H1 (cell line): ENCODE data around the gene TMEM185A. TPM values are rescaled to one million over a fixed set of nuclear protein-coding genes. Genes with fewer than 3 reads are reported as not detected.

Experiments used
- CTCF ChIA-PET: fragments of 300-600 bp; sonication (Branson Sonifier 250); formaldehyde crosslinking; loops from one replicate; lab custom pipeline; 2021; ENCODE audit not compliant: partially characterized antibody; lab: Charles Lee
- POLR2A ChIA-PET: fragments of 300-600 bp; sonication (Branson Sonifier 250); formaldehyde crosslinking; loops from one replicate; lab custom pipeline; 2021; ENCODE audit warnings: inconsistent platforms; ENCODE audit not compliant: partially characterized antibody; lab: Charles Lee
- DNase-seq, 2 experiments: peaks; one replicate each; pipeline versions ENCODE4 v3.0.0 to v3.0.0-alpha.2; 2010 to 2022; ENCODE audit warnings: low spot score in 2 of 2, low read depth in 1 of 2, mixed read lengths in 1 of 2
- FAIRE-seq: peaks from 2 replicates; lab custom pipeline; 2011; peaks lifted over from hg19 to GRCh38; lab: Jason Lieb, UNC
- H2AFZ ChIP-seq: 2 replicates; pipeline ENCODE4 v1.8.1; 2012; ENCODE audit warnings: low read length, inconsistent platforms
- H2AK5ac ChIP-seq: 2 replicates; pipeline ENCODE4 v1.6.1; 2013; ENCODE audit warnings: low read depth, low read length
- H2BK120ac ChIP-seq: replicated peaks from 2 replicates; pipeline ENCODE3; 2013; ENCODE audit warnings: low read depth, low read length, inconsistent platforms
- H2BK12ac ChIP-seq: 2 replicates; pipeline ENCODE4 v1.6.1; 2013; ENCODE audit warnings: low read depth, low read length
- H2BK15ac ChIP-seq: 2 replicates; pipeline ENCODE4 v1.6.1; 2013; ENCODE audit warnings: low read length
- H2BK20ac ChIP-seq: 2 replicates; pipeline ENCODE4 v1.6.1; 2013; ENCODE audit warnings: low read length
- H2BK5ac ChIP-seq: 2 replicates; pipeline ENCODE4 v1.6.1; 2013; ENCODE audit warnings: low read depth, low read length
- H3K14ac ChIP-seq: 2 replicates; pipeline ENCODE4 v1.6.1; 2013; ENCODE audit warnings: inconsistent platforms; ENCODE audit not compliant: insufficient read length
- H3K18ac ChIP-seq: 2 replicates; pipeline ENCODE4 v1.6.1; 2013; ENCODE audit warnings: low read length; ENCODE audit errors: extremely low read depth
- H3K23ac ChIP-seq: 2 replicates; pipeline ENCODE4 v1.6.1; 2013; ENCODE audit warnings: inconsistent platforms; ENCODE audit not compliant: insufficient read length
- H3K23me2 ChIP-seq: 2 replicates; pipeline ENCODE4 v1.6.1; 2013; ENCODE audit warnings: low read depth, low read length
- H3K27ac ChIP-seq: 2 replicates; pipeline ENCODE4 v1.6.1; 2011; ENCODE audit warnings: low read depth, low read length, inconsistent platforms
- H3K27me3 ChIP-seq, 4 experiments: replicated peaks in 1 of 4; 1 replicate in 1 of 4; 2 replicates in 3 of 4; pipeline versions ENCODE4 v1.6.1 to v1.8.1; 2011 to 2013; ENCODE audit warnings: low read length in 3 of 4, mild to moderate bottlenecking in 3 of 4, inconsistent platforms in 2 of 4, mixed read lengths in 2 of 4, moderate library complexity in 1 of 4; ENCODE audit not compliant: control insufficient read depth in 3 of 4, insufficient read depth in 3 of 4; ENCODE audit errors: extremely low read depth in 1 of 4
- H3K36me3 ChIP-seq, 4 experiments: 2 replicates each; pipeline versions ENCODE4 v1.6.1 to v1.8.1; 2011 to 2013; ENCODE audit warnings: mild to moderate bottlenecking in 4 of 4, low read length in 3 of 4, moderate library complexity in 2 of 4, control low read depth in 1 of 4, inconsistent platforms in 1 of 4; ENCODE audit not compliant: insufficient read depth in 4 of 4, control insufficient read depth in 2 of 4
- H3K4ac ChIP-seq: replicated peaks from 2 replicates; pipeline ENCODE3; 2013; ENCODE audit warnings: low read length, low read depth, mixed read lengths, inconsistent platforms; ENCODE audit not compliant: insufficient read length
- H3K4me1 ChIP-seq, 4 experiments: replicated peaks in 1 of 4; 1 replicate in 1 of 4; 2 replicates in 3 of 4; pipeline versions ENCODE4 v1.6.1 to v1.8.1; 2011 to 2013; ENCODE audit warnings: low read length in 3 of 4, inconsistent platforms in 2 of 4, mixed read lengths in 1 of 4; ENCODE audit not compliant: insufficient read depth in 4 of 4, control insufficient read depth in 3 of 4
- H3K4me2 ChIP-seq, 2 experiments: 2 replicates each; pipeline versions ENCODE4 v1.6.1 to v1.8.1; 2011 to 2013; ENCODE audit warnings: low read depth in 2 of 2, low read length in 2 of 2, control low read depth in 1 of 2, inconsistent platforms in 1 of 2, mild to moderate bottlenecking in 1 of 2; ENCODE audit not compliant: insufficient read depth in 1 of 2
- H3K4me3 ChIP-seq, 4 experiments: fragments of 200-600, 300-600 bp in 1 of 4; sonication (generic), shearing (Covaris generic), sonication (Bioruptor Twin) in 1 of 4; 2 replicates each; pipeline versions ENCODE4 v1.5.1 to v1.8.1; 2011 to 2016; ENCODE audit warnings: low read length in 4 of 4, low read depth in 3 of 4, control low read depth in 2 of 4, inconsistent platforms in 2 of 4, mild to moderate bottlenecking in 2 of 4, mixed read lengths in 1 of 4, moderate library complexity in 1 of 4; ENCODE audit not compliant: insufficient read depth in 2 of 4; ENCODE audit errors: extremely low read depth in 1 of 4
- H3K56ac ChIP-seq: replicated peaks from 2 replicates; pipeline ENCODE3; 2013; ENCODE audit warnings: low read depth, mild to moderate bottlenecking, mixed read lengths, low read length, inconsistent platforms; ENCODE audit not compliant: insufficient read length
- H3K79me1 ChIP-seq: 2 replicates; pipeline ENCODE4 v1.6.1; 2013; ENCODE audit warnings: low read depth, low read length, control low read depth
- H3K79me2 ChIP-seq, 2 experiments: 2 replicates each; pipeline versions ENCODE4 v1.6.1 to v1.8.1; 2012 to 2013; ENCODE audit warnings: low read length in 2 of 2, mild to moderate bottlenecking in 2 of 2, inconsistent platforms in 1 of 2; ENCODE audit not compliant: insufficient read depth in 2 of 2, control insufficient read depth in 1 of 2
- H3K9ac ChIP-seq, 4 experiments: replicated peaks in 1 of 4; 1 replicate in 1 of 4; 2 replicates in 3 of 4; pipeline versions ENCODE4 v1.6.1 to v1.8.1; 2011 to 2013; ENCODE audit warnings: low read depth in 3 of 4, low read length in 3 of 4, control low read depth in 2 of 4, mild to moderate bottlenecking in 2 of 4, moderate library complexity in 2 of 4, inconsistent platforms in 1 of 4; ENCODE audit errors: extremely low read depth in 1 of 4
- H3K9me3 ChIP-seq, 2 experiments: 2 replicates each; pipeline versions ENCODE4 v1.6.1 to v1.8.1; 2012 to 2013; ENCODE audit warnings: mild to moderate bottlenecking in 2 of 2, moderate library complexity in 2 of 2, control low read depth in 1 of 2, inconsistent platforms in 1 of 2, low read depth in 1 of 2, low read length in 1 of 2, mixed read lengths in 1 of 2; ENCODE audit not compliant: insufficient read depth in 2 of 2
- H4K20me1 ChIP-seq, 2 experiments: replicated peaks in 1 of 2; 2 replicates each; pipeline versions ENCODE3 to v1.8.1; 2011 to 2013; ENCODE audit warnings: inconsistent platforms in 2 of 2, low read length in 2 of 2, mild to moderate bottlenecking in 1 of 2; ENCODE audit not compliant: insufficient read depth in 2 of 2, control insufficient read depth in 1 of 2
- H4K5ac ChIP-seq: 2 replicates; pipeline ENCODE4 v1.6.1; 2013; ENCODE audit warnings: low read length, low read depth, mixed read lengths, inconsistent platforms; ENCODE audit not compliant: insufficient read length
- H4K8ac ChIP-seq: 2 replicates; pipeline ENCODE4 v1.8.0; 2013; ENCODE audit warnings: mild to moderate bottlenecking, moderate library complexity, low read length, inconsistent platforms; ENCODE audit not compliant: insufficient read depth; ENCODE audit errors: extremely low read depth
- H4K91ac ChIP-seq: replicated peaks from 2 replicates; pipeline ENCODE3; 2013; ENCODE audit warnings: low read length, mixed read lengths, inconsistent platforms; ENCODE audit not compliant: insufficient read length
- ATF3 ChIP-seq: IDR thresholded peaks from 2 replicates; pipeline ENCODE4 v1.6.1; 2011; ENCODE audit warnings: low read depth, mild to moderate bottlenecking, low read length; ENCODE audit not compliant: insufficient read depth
- CBX5 ChIP-seq: fragments of 300-800, 300-1000 bp; sonication (generic); IDR thresholded peaks from 2 replicates; pipeline ENCODE4 v1.7.1; 2016; ENCODE audit warnings: antibody characterized with exemption, low read length, low read depth
- CTCF ChIP-seq, 3 experiments: IDR thresholded peaks; 1 replicate in 2 of 3; 2 replicates in 1 of 3; pipeline versions ENCODE4 v1.5.1 to v1.6.1; 2011; ENCODE audit warnings: low read length in 3 of 3, mild to moderate bottlenecking in 3 of 3, inconsistent platforms in 2 of 3, low read depth in 1 of 3, moderate library complexity in 1 of 3; ENCODE audit not compliant: insufficient read depth in 1 of 3; ENCODE audit errors: control extremely low read depth in 1 of 3
- GABPA ChIP-seq: IDR thresholded peaks from 2 replicates; pipeline ENCODE4 v1.6.1; 2011; ENCODE audit warnings: mild to moderate bottlenecking, low read length, moderate library complexity, borderline replicate concordance; ENCODE audit not compliant: insufficient read depth
- KDM1A ChIP-seq: fragments of 200-600, 300-600 bp; sonication (generic); IDR thresholded peaks from 2 replicates; pipeline ENCODE4 v1.7.1; 2016; ENCODE audit warnings: mild to moderate bottlenecking, low read length, borderline replicate concordance
- PHF8 ChIP-seq: fragments of 200-600 bp; sonication (generic); conservative IDR thresholded peaks from 2 replicates; pipeline ENCODE4 v1.7.1; 2012; ENCODE audit warnings: low read depth, mild to moderate bottlenecking, inconsistent platforms, low read length, moderate library complexity
- RFX5 ChIP-seq: IDR thresholded peaks from 2 replicates; pipeline ENCODE4 v1.6.1; 2011; ENCODE audit warnings: low read depth, low read length, improper control_type of control experiment, borderline replicate concordance
- SP4 ChIP-seq: IDR thresholded peaks from 2 replicates; pipeline ENCODE4 v1.6.1; 2012; ENCODE audit warnings: low read length, inconsistent platforms
- SUZ12 ChIP-seq: fragments of 200-600 bp; sonication (generic); IDR thresholded peaks from 2 replicates; pipeline ENCODE4 v1.6.1; 2012; ENCODE audit warnings: mild to moderate bottlenecking, inconsistent platforms, low read length, moderate library complexity, mixed read lengths
- TAF7 ChIP-seq: optimal IDR thresholded peaks from 2 replicates; pipeline ENCODE3; 2011; ENCODE audit warnings: low read depth, mild to moderate bottlenecking, inconsistent platforms, low read length, moderate library complexity, borderline replicate concordance
- TBP ChIP-seq: IDR thresholded peaks from 2 replicates; pipeline ENCODE4 v1.6.1; 2011; ENCODE audit warnings: low read depth, low read length, improper control_type of control experiment
- WGBS, 2 experiments: shearing (Covaris generic) in 1 of 2; methylation state at CpG; one replicate each; pipeline versions ENCODE4 v1.1.6 to v1.1.7; 2013 to 2015; ENCODE audit warnings: low lambda C conversion rate in 2 of 2, mixed read lengths in 2 of 2, inconsistent platforms in 1 of 2, low coverage in 1 of 2, missing lambda C conversion rate in 1 of 2; ENCODE audit not compliant: insufficient replicate concordance in 2 of 2, insufficient coverage in 1 of 2, insufficient read length in 1 of 2; ENCODE audit errors: extremely low coverage in 1 of 2, missing lambda C conversion rate in 1 of 2; 5-methylcytosine and 5-hydroxymethylcytosine counted together
- polyA plus RNA-seq, 7 experiments: library from polyadenylated mRNA; depleted of rRNA in 3 of 7; stranded (reverse) in 5 of 7; unstranded in 2 of 7; fragments of >200 nt in 5 of 7; fragments of 200-250 nt in 2 of 7; gene quantifications; 1 replicate in 5 of 7; 2 replicates in 1 of 7; 4 replicates in 1 of 7; pipeline versions ENCODE4 v1.2.1 to v1.2.3, GENCODE V29; 2011 to 2013; ENCODE audit warnings: missing spikeins in 2 of 7, mixed read lengths in 2 of 7
- total RNA-seq: library from RNA; stranded (reverse); fragmentation: NEBNext Ultra II Directional; extraction: Animal tissue kit (Norgen Biotek cat#: 25700); gene quantifications from 2 replicates; pipeline ENCODE4 v1.2.1, GENCODE V29; 2021

Gene TMEM185A
- total and polyA plus RNA-seq, 2 of the 8 experiments (the other 6 are each of a cell fraction or from before 2014, with no cell fraction given) = 15.0 to 26.5 TPM

GRCh38 chrX:149569770-149570169 is 61.8 kb downstream of the TMEM185A start:
- FAIRE-seq (no peak), DNase-seq (no peak)
- H4K20me1 ChIP-seq = no peaks in the 10 kb centered on the region
- no peak overlapping the region for H3K18ac ChIP-seq
- H2BK5ac ChIP-seq = no peak overlapping the region
- H4K5ac ChIP-seq = no peak overlapping the region
- H3K36me3 ChIP-seq = no peaks in the 10 kb centered on the region
- no peak overlapping the region for H2AK5ac ChIP-seq
- no peak overlapping the region for H2AFZ ChIP-seq
- ChIA-PET CTCF (no interaction called here), POLR2A (no interaction called here)
- no peak overlapping the region for H2BK12ac ChIP-seq
- H3K79me2 ChIP-seq = no peaks in the 10 kb centered on the region
- H3K23ac ChIP-seq = no peak overlapping the region
- no peak overlapping the region for H2BK20ac ChIP-seq
- H3K4me1 ChIP-seq = no peaks in the 10 kb centered on the region
- H3K79me1 ChIP-seq = no peaks in the 10 kb centered on the region
- no peak overlapping the region for H4K8ac ChIP-seq
- H3K4ac ChIP-seq = no peak overlapping the region
- no peak overlapping the region for H3K14ac ChIP-seq
- no peak overlapping the region for H2BK120ac ChIP-seq
- no peaks in the 10 kb centered on the region for H3K23me2 ChIP-seq
- no peaks in the 10 kb centered on the region for H3K27me3 ChIP-seq
- no peak overlapping the region for H3K4me2 ChIP-seq
- no peak overlapping the region for H2BK15ac ChIP-seq
- H3K27ac ChIP-seq = no peak overlapping the region
- H3K9ac ChIP-seq = no peak overlapping the region
- no peak overlapping the region for H3K4me3 ChIP-seq
- no peaks in the 10 kb centered on the region for H3K9me3 ChIP-seq
- H4K91ac ChIP-seq = no peak overlapping the region
- H3K56ac ChIP-seq = no peak overlapping the region
- WGBS, 2 experiments = 78% methylated on average over 1 of the region's 2 CpGs; no CpG with 5 or more reads in 1 of the 2 experiments
- TF ChIP-seq TAF7 (no peak), PHF8 (no peak), SUZ12 (no peak), GABPA (no peak), ATF3 (no peak), RFX5 (no peak), CTCF (IDR thresholded peaks at IDR 0.05; ENCODE audit: control extremely low read depth in 1 of 3, insufficient read depth in 1 of 3, low read depth in 1 of 3, low read length in 3 of 3) (no peak), CBX5 (no peak), TBP (no peak), SP4 (no peak), KDM1A (no peak)
